Stimulated activated CD4-positive, alpha-beta T cell treated with anti-CD3 and anti-CD28 coated beads, TNF-alpha, amount 100 ng/mL, for 24 hours (primary cell): ENCODE measurements around the gene IKZF4.
"Not testable (repeated sequence)": the region's sequence is repeated elsewhere in the genome, so short reads cannot be mapped to it uniquely, and the experiment has no call there.

Experiments used
- DNase-seq, 3 experiments: peaks; one replicate each; pipeline ENCODE4 v3.0.0-alpha.2; 2020; ENCODE audit warnings: low read depth in 3 of 3

IKZF4 gene

DNA sequence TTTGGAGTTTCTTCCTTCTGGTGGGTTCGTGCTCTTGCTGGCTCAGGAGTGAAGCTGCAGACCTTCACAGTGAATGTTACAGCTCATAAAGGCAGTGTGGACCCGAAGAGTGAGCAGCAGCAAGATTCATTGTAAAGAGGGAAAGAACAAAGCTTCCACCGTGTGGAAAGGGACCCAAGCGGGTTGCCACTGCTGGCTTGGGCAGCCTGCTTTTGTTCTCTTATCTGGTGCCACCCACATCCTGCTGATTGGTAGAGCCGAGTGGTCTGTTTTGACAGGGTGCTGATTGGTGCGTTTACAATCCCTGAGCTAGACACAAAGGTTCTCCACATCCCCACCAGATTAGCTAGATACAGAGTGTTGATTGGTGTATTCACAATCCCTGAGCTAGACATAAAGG is 21.3 kb upstream of the IKZF4 start:
- DNase-seq = not testable (repeated sequence)

DNA sequence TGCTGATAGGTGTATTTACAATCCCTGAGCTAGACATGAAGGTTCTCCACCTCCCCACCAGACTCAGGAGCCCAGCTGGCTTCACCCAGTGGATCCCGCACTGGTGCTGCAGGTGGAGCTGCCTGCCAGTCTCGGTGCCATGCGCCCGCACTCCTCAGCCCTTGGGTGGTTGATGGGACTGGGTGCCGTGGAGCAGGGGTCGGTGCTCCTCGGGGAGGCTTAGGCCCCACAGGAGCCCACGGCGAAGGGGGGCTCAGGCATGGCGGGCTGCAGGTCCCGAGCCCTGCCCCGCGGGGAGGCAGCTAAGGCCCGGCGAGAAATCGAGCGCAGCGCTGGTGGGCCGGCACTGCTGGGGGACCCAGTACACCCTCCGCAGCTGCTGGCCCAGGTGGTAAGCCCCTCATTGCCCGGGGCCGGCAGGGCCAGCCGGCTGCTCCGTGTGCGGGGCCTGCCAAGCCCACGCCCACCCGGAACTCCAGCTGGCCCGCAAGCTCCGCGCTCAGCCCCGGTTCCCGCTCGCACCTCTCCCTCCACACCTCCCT is 20.8 kb upstream of the IKZF4 start:
- DNase-seq = not testable (repeated sequence)

DNA sequence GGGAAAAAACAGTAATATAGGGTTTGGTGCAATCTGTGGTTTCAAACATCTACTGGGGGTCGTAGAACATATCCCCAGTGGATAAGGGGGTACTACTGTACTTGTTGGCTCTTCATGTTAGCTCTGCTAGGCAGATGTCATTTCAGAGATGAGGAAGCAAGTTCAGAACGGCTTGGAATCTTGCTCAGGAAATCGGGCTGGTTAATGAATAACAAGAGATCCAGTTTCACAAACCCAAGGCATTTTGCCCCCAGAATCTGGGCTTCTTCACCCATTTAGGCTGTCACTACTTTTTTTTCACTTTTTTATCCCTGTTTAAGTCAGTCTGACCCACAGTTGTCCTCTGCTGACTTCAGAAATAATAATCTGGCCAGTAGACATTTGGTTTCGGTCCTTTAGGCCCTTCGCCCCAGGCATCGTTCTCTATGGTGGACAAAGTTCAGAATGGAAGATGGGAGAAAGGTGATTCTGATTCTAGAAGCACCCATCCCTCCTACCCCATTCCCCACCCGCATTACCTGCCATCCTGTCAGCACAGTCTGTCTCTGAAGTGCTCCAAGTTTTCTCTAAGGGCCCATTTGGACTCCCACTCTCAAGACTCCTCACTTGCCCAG is 19.2 kb upstream of the IKZF4 start:
- DNase-seq = no peak

DNA sequence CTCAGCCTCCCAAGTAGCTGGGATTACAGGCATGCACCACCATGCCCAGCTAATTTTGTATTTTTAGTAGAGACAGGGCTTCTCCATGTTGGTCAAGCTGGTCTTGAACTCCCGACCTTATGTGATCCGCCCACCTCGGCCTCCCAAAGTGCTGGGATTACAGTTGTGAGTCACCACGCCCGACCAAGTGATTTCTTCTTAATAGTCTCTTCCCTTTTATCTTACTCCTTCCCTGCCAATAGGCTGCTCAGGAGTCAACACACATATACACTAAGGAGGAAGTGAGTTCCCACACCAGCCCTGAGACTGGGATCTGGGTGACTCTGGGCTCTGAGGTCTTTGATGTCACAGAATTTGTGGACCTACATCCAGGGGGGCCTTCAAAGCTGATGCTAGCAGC is 17.5 kb upstream of the IKZF4 start:
- DNase-seq = not testable (repeated sequence)

DNA sequence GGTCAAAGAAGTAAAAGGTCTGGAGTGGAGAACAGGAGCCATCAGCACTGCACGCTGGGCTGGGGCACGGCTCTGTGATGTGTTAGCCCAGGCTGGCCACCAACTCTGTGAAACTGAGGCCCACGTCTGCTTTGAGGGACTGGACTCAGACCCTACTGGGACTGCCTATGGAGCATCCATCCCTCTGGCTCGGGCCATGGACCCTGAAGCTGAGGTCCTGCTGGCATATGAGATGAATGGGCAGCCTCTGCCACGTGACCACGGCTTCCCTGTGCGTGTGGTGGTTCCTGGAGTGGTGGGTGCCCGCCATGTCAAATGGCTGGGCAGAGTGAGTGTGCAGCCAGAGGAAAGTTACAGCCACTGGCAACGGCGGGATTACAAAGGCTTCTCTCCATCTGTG is 16.6 kb upstream of the IKZF4 start:
- no peak for DNase-seq

DNA sequence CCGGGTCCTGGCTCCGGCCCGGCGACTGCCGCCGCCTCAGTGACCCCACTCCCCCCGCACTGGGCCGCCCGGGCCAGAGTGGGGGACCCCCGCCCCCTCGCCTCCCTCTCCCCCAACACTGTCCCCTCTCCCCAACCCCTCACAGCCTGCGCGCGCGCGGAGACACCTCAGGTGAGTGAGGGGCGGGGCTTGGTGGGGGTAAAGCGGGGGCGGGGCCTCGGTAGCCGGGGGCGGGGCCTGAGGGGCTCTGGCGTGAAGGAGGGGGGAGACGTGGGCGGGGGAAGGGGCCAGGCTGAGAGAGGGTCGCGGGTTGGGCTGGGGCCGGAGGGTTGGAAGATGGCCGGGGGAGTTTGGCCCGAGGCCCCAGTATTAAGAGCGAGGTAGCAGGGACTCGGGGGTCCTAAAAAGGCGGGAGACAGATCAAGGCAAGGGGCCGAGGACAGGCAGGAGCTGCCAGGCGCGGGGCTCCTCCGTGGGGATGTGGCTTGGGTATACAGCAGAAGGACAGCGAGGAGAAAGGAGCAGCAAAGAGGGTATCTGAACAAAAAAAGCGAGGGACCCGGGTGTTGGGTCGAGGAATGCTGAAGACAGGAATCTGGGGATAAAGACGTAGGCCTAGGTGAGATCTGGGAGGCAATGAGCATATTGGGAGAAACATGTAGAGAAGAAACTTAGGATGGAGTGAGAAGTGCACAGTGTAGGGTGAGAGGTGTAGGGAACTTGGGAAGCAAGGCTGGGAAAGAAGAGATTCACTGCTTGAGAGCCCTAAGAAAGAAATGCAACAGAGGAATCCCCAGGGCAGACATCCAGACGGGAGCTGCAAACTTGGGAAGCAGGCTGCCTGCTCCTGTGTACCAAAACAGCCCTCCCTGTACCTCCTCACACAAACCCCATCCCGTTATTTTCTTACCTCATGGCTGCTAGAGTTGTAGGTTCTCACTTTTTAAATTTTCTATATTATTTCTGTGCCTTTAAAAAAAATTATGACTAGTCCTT is 13.0 kb upstream of the IKZF4 start:
- peak; percentile 31 to 65 (median 47) for DNase-seq

DNA sequence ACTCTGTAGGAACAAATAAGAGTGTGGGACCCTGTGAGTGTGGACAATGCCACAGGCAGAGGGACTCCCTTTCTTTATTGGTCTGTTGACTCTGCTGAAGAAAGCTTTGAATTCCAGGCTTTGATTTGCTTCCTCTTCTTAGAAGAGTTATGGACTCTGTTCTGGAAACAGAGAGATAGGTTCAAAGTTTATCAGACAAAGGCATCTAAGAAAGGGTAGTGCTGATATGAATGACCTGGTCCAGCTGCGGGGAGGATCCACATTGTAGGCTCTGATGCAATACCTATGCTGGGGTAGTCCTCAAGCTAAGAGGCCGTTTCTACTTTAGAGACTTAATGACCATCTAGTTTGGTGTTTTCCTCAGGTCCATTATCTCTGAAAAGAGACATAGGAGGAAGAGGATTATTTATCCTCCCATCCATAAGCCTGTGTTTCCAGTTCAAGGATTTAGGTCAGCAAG is 10.7 kb upstream of the IKZF4 start:
- no peak for DNase-seq

DNA sequence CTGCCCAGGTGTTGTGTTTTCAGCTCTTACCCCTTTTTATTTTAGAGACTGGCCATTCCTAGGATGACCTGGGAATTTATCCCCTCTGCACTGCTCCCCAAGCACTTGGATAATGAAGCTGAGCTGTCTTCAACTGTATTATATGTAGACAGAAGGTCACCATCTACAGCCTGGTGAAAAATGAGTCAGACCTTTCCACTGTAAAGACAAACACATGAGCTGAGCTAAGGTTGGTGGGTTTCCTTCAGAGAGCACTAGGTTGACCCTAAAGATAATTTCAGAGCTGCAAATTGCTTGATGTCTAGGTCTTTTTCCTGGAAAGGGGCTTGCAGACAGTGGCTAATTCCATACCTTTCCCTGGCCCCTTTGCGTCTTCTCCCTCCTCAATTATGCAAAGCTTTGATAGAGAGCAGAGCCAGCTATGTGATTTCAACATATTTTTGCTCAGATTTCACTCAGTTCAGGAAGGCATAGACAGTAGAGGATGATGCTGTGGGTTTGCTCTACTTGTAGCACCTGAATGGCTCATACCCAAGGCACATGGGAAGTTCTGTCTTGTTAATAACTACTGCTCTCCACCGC is 9.2 kb upstream of the IKZF4 start:
- DNase-seq = no peak

DNA sequence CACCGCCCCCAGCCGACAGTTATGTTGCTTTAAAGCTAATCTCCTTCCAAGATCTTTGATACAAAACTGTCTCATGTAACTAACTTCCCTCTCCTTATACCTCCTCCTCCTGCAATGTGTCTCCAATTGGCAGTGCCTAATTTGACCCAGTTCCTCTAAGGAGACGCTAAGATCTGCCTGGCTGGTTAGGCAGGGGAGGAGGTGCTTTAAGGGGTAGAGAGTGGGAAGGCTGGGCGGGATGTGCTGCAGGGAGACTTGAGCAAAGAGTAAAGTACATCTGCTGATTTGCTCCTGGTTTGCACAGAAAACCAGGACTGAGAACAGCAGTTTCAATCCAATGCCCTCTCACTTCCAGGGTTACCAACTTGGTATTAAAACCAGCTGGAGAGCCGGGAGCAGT is 7.4 kb upstream of the IKZF4 start:
- no peak for DNase-seq

DNA sequence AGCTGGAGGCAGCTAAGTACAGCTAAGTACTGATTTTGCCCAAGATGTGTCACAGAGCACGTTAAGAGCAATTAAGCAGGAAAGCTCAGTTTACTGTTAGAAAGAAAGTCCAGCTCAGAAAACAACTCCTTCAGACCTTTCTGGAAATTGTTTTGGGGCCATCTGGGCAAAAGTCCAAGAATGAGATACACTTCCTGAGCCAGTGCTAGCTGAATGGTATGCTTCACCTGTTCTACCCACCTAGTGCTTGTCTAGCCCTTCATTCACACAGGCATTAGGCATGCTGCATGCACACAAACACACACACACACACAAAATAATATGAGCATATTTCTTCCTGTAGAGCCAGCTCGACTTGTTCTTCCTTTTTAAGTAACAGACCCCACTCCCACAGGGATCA is 6.6 kb upstream of the IKZF4 start:
- no peak for DNase-seq

DNA sequence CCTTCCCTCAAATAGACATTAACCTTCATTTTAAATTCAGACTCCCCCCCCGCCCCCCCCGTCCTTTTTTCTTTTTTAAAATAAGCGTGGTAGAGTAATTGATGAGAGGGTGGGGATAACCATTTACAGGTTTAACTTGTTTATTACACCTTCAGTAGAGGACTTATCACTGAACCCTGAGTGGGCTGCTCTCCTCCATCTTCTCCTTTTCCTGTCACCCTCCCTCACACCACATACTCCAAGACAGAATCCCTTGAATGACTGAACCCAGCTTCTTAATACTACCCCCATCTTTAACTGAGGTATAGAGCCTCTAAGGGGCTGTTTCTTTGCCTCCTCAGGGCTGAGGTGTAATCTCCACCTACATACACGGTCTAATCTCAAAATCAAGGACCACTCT is 3.7 kb upstream of the IKZF4 start:
- DNase-seq = no peak

DNA sequence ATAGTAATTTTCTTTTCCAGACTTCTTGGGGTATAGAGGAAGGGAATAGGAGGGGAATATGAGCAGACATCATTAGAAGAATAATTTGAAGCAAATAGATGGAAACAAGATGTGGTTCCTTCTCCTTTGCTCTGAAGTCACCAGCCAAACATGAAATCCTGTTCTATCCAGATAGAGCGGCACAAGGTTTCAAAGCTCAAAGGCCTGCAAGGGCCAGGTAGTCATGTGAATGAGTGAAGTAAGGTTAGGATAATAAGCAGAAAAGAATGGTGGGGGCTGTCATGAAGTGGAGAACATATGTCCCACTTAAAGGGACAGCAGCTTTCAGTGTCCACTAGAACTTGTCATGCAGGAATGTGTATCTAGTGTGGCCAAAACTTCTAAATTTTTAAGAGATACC is 2.5 kb upstream of the IKZF4 start:
- no peak for DNase-seq

DNA sequence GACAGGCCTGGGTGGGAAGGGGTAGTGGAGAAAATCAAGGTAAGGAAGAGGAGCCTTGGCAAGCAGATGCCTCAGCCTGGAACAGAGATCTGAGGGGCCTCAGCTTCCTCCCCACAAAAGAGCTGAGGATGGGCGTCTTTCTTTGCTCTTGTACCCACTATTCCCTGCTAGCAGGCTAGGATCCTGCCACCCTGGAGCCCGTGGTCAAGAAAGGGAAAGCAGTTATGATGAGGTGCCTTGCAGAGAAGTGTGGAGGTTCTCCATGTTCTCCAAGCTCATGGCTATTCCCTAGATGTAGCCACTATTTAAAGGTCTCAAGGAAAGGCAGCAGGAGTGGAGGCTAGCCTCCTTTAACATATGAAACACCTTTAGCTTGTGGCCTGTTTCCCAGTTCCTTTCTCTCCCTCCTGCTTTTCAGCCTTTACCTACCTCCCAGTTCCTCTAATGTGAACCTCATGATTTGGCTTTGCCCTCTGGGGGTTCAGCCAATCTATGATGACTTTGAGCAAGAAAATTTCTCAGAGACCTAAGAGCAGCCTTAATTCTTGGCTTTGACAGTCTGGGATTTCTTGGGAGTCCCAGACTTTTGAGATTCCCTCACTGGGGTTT is 1.1 kb downstream of the IKZF4 start:
- no peak for DNase-seq

DNA sequence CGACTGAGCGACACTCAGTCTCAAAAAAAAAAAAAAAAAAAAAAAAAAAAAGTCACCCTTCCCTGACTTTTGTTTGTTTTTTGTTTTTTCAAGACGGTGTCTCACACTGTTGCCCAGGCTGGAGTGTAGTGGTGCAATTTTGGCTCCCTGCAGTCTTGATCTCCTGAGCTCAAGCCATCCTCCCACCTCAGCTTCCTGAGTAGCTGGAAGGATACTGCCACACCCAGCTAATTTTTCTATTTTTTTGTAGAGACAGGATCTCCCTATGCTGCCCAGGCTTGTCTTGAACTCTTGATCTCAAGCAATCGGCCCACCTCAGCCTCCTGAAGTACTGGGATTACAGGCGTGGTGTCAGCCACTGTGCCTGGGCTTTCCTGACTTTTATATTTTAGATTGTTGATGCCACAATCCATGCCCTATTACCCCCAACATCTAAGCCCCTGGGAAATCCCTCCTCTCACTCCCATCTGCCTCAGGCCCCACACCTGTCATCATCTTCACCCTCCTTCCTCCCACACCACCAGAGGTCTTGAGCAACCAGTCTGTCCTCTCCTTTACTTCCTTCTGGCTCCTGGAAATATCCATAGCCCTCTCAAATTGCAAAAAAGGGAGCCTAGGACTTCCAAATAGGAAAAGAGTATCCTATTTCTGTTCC is 7.8 kb downstream of the IKZF4 start:
- DNase-seq = no peak

DNA sequence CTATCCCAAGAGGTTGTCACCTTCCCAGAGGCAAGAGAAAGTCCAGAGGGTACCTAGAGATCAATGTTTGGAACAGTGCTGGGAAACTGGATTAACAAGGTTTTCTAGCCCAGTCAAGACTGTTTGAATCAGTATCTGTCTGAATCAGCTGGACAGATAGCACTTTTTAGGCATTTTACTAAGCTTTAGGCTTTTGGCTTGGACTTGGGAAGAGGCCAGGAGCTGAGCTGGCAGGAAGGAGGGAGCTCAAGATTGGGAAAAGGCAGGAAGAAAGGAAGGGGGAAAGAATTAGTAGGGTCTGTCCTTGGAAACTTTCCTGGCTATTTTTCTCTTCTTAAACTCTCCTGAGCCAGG is 8.3 kb downstream of the IKZF4 start:
- DNase-seq = no peak

DNA sequence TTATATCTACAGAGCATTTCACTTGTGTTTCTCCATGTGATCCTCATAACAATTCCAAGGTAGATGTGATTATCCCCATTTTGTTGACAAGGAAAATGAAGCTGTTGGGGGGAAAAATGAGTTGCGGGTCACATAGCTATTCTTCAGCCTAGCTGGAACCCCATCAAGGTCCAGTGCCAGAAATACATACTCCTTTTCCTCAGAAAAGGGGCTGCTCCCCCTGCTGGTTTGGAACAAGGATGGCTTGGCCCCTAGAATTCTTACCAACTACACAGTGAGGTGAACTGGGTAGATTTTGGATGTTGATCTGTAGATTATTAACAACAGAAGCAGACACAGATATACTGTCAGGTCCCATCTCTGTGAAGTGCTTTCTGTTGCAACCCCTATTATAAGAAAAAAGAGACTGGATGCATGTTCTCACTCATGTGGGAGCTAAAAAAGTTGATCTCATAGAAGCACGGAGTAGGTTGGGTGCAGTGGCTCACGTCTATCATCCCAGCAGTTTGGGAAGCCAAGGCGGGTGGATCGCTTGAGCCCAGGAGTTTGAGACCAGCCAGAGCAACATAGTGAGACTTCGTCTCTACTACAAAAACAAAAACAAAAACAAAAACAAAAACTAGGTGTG is 8.9 kb downstream of the IKZF4 start:
- DNase-seq = peak in 1 of 3 experiments; percentile 20

DNA sequence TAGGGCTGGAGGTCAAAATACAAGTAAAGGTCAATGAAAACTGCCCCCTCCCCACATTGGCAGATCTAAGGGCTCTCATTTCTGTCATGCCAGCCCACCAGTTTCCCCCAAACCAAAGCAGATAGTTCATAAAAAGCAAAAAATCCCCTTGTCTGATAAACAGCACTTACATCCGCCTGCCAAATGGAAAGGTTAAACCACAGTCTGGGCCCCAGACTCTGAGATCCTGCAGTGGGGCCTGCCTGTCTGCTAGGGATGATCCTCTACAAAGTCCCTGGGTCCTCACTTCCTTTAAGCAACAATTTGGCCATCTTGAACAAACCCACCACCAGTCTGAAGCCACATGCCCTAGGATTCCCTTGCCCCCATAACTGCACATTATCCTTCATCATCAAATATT is 11.1 kb downstream of the IKZF4 start:
- peak in 1 of 3 experiments; percentile 22 for DNase-seq

DNA sequence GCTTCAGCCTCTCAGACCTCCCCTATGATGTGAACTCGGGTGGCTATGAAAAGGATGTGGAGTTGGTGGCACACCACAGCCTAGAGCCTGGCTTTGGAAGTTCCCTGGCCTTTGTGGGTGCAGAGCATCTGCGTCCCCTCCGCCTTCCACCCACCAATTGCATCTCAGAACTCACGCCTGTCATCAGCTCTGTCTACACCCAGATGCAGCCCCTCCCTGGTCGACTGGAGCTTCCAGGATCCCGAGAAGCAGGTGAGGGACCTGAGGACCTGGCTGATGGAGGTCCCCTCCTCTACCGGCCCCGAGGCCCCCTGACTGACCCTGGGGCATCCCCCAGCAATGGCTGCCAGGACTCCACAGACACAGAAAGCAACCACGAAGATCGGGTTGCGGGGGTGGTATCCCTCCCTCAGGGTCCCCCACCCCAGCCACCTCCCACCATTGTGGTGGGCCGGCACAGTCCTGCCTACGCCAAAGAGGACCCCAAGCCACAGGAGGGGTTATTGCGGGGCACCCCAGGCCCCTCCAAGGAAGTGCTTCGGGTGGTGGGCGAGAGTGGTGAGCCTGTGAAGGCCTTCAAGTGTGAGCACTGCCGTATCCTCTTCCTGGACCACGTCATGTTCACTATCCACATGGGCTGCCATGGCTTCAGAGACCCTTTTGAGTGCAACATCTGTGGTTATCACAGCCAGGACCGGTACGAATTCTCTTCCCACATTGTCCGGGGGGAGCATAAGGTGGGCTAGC is 13.9 kb downstream of the IKZF4 start:
- DNase-seq = no peak

DNA sequence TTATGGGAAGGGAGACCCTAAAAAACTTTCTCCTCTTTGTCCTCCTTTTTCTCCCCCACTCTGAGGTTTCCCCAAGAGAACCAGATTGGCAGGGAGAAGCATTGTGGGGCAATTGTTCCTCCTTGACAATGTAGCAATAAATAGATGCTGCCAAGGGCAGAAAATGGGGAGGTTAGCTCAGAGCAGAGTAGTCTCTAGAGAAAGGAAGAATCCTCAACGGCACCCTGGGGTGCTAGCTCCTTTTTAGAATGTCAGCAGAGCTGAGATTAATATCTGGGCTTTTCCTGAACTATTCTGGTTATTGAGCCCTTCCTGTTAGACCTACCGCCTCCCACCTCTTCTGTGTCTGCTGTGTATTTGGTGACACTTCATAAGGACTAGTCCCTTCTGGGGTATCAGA is 16.3 kb downstream of the IKZF4 start:
- DNase-seq = no peak

DNA sequence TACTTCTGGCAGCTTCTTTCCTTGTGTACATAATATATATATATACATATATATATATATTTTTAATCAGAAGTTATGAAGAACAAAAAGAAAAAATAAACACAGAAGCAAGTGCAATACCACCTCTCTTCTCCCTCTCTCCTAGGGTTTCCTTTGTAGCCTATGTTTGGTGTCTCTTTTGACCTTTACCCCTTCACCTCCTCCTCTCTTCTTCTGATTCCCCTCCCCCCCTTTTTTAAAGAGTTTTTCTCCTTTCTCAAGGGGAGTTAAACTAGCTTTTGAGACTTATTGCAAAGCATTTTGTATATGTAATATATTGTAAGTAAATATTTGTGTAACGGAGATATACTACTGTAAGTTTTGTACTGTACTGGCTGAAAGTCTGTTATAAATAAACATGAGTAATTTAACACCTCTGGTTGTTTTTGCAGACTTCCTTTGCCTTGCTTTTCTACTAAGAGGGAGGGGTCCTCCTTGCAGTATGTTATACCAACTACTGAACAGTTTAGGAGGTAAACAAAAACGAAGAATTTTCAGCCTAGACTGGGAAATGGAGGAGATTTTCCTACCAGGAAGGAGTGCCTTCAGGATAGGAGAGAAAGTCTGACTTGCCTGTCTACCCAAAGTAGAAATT is 17.3 kb downstream of the IKZF4 start:
- DNase-seq = no peak
